Testis (tissue), 2 donors: ENCODE measurements around the gene HNRNPD.

ENCODE experiments used
- POLR2A ChIP-seq: fragments of 450-650 bp; IDR thresholded peaks from one replicate; pipeline ENCODE4 v1.6.1; 2017; ENCODE audit warnings: antibody characterized with exemption, mild to moderate bottlenecking, moderate library complexity
- TF ChIP-seq, protein P1 (sequence below), 3 experiments: fragments of 450-650 bp in 2 of 3; fragments of 200-600 bp in 1 of 3; sonication (generic) in 1 of 3; IDR thresholded peaks; one replicate each; pipeline ENCODE4 v1.5.1; 2016 to 2019; ENCODE audit warnings: antibody characterized with exemption in 3 of 3, mild to moderate bottlenecking in 2 of 3, moderate library complexity in 1 of 3

DNA sequence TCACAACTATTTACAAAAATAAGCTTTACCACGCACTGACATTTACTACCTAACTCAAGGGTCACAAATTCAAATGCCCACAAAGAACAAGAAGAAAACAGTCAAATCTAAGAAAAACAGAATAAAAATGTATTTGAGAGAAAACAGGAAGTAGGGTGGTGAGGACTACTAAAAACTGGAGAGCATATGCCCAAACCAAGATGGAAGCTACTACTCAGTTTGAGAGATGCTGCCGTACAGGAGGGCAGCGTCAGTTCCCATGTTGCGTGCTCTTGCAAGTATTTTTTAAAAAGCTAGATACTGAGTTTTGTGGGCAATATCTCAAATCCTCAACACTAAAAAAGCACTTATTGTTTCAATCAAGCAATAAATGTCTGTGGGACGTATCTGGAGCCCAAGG, 16.2 kb downstream of the HNRNPD start:
- TF ChIP-seq, protein P1, sequence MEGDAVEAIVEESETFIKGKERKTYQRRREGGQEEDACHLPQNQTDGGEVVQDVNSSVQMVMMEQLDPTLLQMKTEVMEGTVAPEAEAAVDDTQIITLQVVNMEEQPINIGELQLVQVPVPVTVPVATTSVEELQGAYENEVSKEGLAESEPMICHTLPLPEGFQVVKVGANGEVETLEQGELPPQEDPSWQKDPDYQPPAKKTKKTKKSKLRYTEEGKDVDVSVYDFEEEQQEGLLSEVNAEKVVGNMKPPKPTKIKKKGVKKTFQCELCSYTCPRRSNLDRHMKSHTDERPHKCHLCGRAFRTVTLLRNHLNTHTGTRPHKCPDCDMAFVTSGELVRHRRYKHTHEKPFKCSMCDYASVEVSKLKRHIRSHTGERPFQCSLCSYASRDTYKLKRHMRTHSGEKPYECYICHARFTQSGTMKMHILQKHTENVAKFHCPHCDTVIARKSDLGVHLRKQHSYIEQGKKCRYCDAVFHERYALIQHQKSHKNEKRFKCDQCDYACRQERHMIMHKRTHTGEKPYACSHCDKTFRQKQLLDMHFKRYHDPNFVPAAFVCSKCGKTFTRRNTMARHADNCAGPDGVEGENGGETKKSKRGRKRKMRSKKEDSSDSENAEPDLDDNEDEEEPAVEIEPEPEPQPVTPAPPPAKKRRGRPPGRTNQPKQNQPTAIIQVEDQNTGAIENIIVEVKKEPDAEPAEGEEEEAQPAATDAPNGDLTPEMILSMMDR (IDR thresholded peaks at IDR 0.05), result no peak
- no peak for TF ChIP-seq POLR2A
